Esophagus muscularis mucosa (tissue), 4 donors: ENCODE measurements around the gene IFNA8. TPM values are rescaled to one million over a fixed set of nuclear protein-coding genes. Genes with fewer than 3 reads are reported as not detected.
"Not testable (repeated sequence)": the region's sequence is repeated elsewhere in the genome, so short reads cannot be mapped to it uniquely, and the experiment has no call there.

ENCODE experiments used
- DNase-seq: peaks from one replicate; pipeline ENCODE4 v3.0.0-alpha.2; 2017; ENCODE audit errors: extremely low spot score
- H3K27ac ChIP-seq, 4 donors: fragments of 200-600 bp; sonication (generic); replicated peaks in 1 of 4; 1 replicate in 3 of 4; 2 replicates in 1 of 4; pipeline ENCODE4 v1.5.1; 2016 to 2019; ENCODE audit warnings: mild to moderate bottlenecking in 1 of 4
- H3K27me3 ChIP-seq, 4 donors: fragments of 200-600 bp; sonication (generic); one replicate each; pipeline versions ENCODE4 v1.5.1 to v1.6.0; 2016 to 2019
- H3K36me3 ChIP-seq, 4 donors: fragments of 200-600 bp; sonication (generic); one replicate each; pipeline ENCODE4 v1.5.1; 2016 to 2019
- H3K4me1 ChIP-seq, 4 donors: fragments of 200-600 bp; sonication (generic); one replicate each; pipeline ENCODE4 v1.5.1; 2016 to 2019
- H3K4me3 ChIP-seq, 4 donors: fragments of 200-600 bp; sonication (generic); 1 replicate in 2 of 4; 2 replicates in 2 of 4; pipeline ENCODE4 v1.5.1; 2016 to 2019; ENCODE audit warnings: mild to moderate bottlenecking in 4 of 4, moderate library complexity in 1 of 4
- H3K9me3 ChIP-seq, 4 donors: fragments of 200-600 bp; sonication (generic); 1 replicate in 3 of 4; 2 replicates in 1 of 4; pipeline ENCODE4 v1.5.1; 2016 to 2019
- CTCF ChIP-seq, 3 experiments: fragments of 200-600 bp in 2 of 3; fragments of 450-650 bp in 1 of 3; sonication (generic) in 2 of 3; IDR thresholded peaks; one replicate each; pipeline ENCODE4 v1.5.1; 2017 to 2019; ENCODE audit warnings: antibody characterized with exemption in 3 of 3, mild to moderate bottlenecking in 2 of 3, moderate library complexity in 1 of 3
- EP300 ChIP-seq: sonication (generic); formaldehyde crosslinking; IDR thresholded peaks from one replicate; pipeline ENCODE4 v1.6.1; 2017; ENCODE audit warnings: antibody characterized with exemption
- POLR2A ChIP-seq: fragments of 450-650 bp; IDR thresholded peaks from one replicate; pipeline ENCODE4 v1.6.1; 2017; ENCODE audit warnings: antibody characterized with exemption, moderate library complexity, mild to moderate bottlenecking, low read depth
- POLR2AphosphoS5 ChIP-seq, 2 donors: sonication (generic); formaldehyde crosslinking; IDR thresholded peaks; one replicate each; pipeline ENCODE4 v1.6.1; 2017; ENCODE audit warnings: antibody characterized with exemption in 2 of 2
- WGBS: methylation state at CpG from one replicate; pipeline ENCODE4 v1.1.5; 2018; 5-methylcytosine and 5-hydroxymethylcytosine counted together
- intact Hi-C: fragments of 100-400 bp; cut with DNase I; formaldehyde crosslinking; loops from one replicate; pipeline ENCODE4 v1.15.1; 2023
- total RNA-seq, 4 donors: library from RNA; depleted of rRNA; stranded (reverse); fragments of >200 nt; gene quantifications; one replicate each; pipeline versions ENCODE4 v1.1.0 to v1.2.1, GENCODE V29; 2016

Gene IFNA8
- total RNA-seq, 4 donors from 2014 or later = not detected

DNA sequence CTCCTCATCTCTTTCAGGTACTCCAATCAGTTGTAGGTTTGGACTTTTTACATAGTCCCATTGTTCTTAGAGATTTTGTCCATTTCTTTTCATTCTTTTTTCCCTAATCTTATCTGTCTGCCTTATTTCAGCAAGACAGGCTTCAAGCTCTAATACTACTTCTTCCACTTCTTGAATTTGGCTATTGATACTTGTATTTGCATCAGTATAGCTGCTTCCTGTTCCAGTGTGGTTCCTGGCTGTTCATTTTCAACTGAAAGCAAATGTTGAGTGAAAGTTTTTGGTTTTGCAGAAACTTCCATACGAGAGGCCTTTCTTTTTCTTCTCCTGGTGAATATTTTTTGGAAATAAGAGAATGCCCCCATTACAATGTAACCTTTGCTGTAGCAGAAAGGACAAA is 19.3 kb downstream of the IFNA8 start:
- Histone ChIP-seq H3K27me3 (no peaks in the 10 kb centered on the region), H3K9me3 (no peaks in the 10 kb centered on the region), H3K4me1 (no peaks in the 10 kb centered on the region), H3K27ac (no peak overlapping the region), H3K4me3 (no peak overlapping the region), H3K36me3 (no peaks in the 10 kb centered on the region)
- intact Hi-C loops = no loop called here
- TF ChIP-seq EP300 = no peak
- TF ChIP-seq POLR2AphosphoS5 (IDR thresholded peaks at IDR 0.05) = no peak
- TF ChIP-seq CTCF (IDR thresholded peaks at IDR 0.05) = no peak
- TF ChIP-seq POLR2A = no peak
- 66% methylated on average over 1 of the region's 1 CpG for WGBS
- no peak for DNase-seq

GRCh38 chr9:21429191-21429590 is 20.3 kb downstream of the IFNA8 start:
- Histone ChIP-seq H3K4me3 (no peak overlapping the region), H3K27me3 (no peaks in the 10 kb centered on the region), H3K36me3 (no peaks in the 10 kb centered on the region), H3K4me1 (no peaks in the 10 kb centered on the region), H3K27ac (no peak overlapping the region), H3K9me3 (no peaks in the 10 kb centered on the region)
- no peak for DNase-seq
- no peak for TF ChIP-seq POLR2A
- no peak for TF ChIP-seq POLR2AphosphoS5 (IDR thresholded peaks at IDR 0.05)
- no peak for TF ChIP-seq CTCF (IDR thresholded peaks at IDR 0.05)
- TF ChIP-seq EP300 = no peak
- intact Hi-C loops = no loop called here
- 60% methylated on average over 2 of the region's 2 CpGs for WGBS

- no peaks in the 10 kb centered on the region for H3K36me3 ChIP-seq
- 75% methylated on average over 2 of the region's 2 CpGs for WGBS
Observed at GRCh38 chr9:21432672-21433425, 23.9 kb downstream of the IFNA8 start.

DNA sequence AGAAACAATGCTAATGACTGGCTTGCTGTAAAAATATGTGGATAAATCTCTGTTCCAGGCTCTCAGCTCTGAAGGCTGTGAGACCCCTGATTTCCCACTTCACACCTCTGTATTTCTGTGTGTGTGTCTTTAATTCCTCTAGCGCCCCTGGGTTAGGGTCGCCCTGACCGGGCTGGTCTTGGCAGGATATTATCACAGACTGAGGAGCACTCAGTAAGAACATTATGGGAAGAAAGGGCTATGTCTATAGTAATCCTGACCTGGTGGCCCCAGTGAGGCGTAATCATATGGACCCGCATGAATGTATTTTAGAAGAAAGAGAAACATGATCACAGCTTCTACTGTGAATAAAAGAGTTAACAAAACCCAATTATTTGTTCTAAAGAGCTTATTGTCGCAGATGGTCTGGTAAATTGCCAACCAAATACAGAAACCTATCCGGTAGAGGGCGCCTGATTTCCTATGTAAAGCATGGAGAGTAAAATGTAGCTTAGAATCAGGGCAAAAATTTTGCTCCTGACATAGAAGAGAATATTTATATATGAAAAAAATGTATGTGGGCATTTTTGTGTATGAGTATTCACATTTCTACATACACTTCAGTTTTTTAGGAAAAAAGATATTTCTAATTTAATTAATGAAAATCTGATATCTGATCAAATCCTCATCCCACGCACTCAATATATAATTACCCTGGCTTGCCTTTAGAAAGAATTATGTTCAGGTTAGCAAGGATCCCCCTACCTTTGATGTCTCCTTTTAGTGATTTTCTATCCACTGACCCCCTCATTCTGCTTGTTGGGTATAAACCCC is 25.5 kb downstream of the IFNA8 start:
- Histone ChIP-seq H3K27ac (no peak overlapping the region), H3K9me3 (no peaks in the 10 kb centered on the region), H3K4me1 (no peaks in the 10 kb centered on the region), H3K27me3 (no peaks in the 10 kb centered on the region), H3K36me3 (no peaks in the 10 kb centered on the region), H3K4me3 (no peak overlapping the region)
- intact Hi-C loops = no loop called here
- TF ChIP-seq EP300 (no peak), POLR2A (no peak), CTCF (IDR thresholded peaks at IDR 0.05) (peak in 2 of 3 experiments; percentile 26 to 50), POLR2AphosphoS5 (IDR thresholded peaks at IDR 0.05) (no peak)
- DNase-seq = no peak
- WGBS = 43% methylated on average over 9 of the region's 9 CpGs

More at GRCh38 chr9:21432672-21433425, 23.9 kb downstream of the IFNA8 start:
- no peak overlapping the region for H3K4me3 ChIP-seq
- no peak for DNase-seq
- no peaks in the 10 kb centered on the region for H3K27me3 ChIP-seq
- no peak overlapping the region for H3K27ac ChIP-seq
- no peaks in the 10 kb centered on the region for H3K4me1 ChIP-seq
- H3K9me3 ChIP-seq = no peaks in the 10 kb centered on the region
- intact Hi-C loops = no loop called here
- TF ChIP-seq CTCF (IDR thresholded peaks at IDR 0.05) = no peak
- TF ChIP-seq POLR2A = no peak
- TF ChIP-seq EP300 = no peak
- no peak for TF ChIP-seq POLR2AphosphoS5 (IDR thresholded peaks at IDR 0.05)

DNA sequence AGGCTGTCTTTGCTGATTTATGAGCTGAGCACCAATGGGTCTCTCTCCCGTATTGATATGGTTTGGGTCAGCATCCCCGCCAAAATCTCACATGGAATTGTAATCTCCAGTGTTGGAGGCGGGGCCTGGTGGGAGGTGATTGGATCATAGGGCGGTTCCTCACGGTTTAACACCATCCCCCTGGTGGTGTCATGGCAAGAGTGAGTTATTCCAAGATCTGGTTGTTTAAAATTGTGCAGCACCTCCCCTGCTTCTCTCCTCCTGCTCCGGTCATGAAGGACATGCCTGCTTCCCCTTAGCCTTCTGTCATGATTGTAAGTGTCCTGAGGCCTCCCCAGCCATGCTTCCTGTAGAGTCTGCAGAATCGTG is 26.1 kb downstream of the IFNA8 start:
- H3K27ac ChIP-seq, DNase-seq, H3K4me3 ChIP-seq, H3K9me3 ChIP-seq, H3K4me1 ChIP-seq, H3K36me3 ChIP-seq, intact Hi-C loops, H3K27me3 ChIP-seq: not testable (repeated sequence)
- 75% methylated on average over 7 of the region's 7 CpGs for WGBS
